GM19468 (cell line): ENCODE results near the gene ALDH1B1.

Experiments used
- ATAC-seq: cut with Tn5 transposase; IDR thresholded peaks from one replicate; pipeline ENCODE4 v1.9.1; 2021; ENCODE audit warnings: mild to moderate bottlenecking, moderate library complexity, moderate number of reproducible peaks; ENCODE audit not compliant: unreplicated experiment; ENCODE audit errors: extremely low read depth

The ALDH1B1 gene

DNA sequence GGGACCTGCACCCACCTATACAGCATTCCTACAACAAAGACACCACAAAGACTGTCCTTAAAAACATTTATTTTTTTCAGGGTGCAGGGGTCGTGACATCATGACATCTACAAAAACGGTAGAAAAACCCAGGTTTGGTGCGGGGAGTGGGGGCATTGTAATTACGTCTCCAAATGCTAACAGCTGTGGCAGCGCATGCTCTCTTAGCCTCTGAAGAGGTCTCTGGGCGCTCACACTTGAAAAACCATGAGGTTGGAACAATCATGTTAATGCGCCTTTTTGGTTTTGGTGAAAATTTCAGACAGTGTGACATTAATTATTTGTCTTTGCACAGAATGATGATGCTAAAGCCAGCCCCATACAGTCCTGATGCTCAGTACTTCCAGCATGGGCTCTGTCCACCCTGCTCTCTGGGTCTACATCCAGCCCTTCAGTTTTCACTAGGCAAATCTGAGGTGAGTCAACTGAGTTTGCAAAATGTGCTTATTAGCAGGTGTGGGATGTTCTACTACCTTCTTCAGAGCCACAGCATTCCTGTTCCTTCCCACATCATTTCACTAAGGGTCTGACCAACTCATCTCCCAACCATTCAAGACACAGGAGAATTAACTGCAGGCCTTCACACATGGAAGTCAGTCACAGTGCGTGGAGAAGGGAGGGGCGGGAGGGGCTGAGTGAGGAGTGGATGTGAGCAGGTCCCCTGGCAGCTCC, 14.1 kb downstream of the ALDH1B1 start:
- ATAC-seq: no peak

DNA sequence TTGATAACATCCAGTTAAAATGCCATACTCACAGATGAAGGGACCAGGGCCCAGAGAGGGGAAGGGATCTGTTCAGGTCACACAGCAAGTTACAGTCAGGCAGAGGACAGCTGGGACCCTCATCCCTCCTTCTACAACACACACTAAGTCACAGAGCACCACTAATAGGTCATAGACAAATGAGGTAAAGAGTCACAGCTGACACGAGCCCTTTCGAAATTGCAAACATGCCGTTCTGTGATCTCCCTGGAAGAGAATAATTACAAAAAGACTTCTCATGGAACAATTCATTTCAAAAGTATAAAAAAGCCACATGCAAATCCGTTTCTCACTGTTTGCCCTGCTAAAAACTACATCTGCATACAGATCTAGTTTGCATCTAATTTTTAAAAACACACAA, 16.2 kb downstream of the ALDH1B1 start:
- ATAC-seq: no peak

DNA sequence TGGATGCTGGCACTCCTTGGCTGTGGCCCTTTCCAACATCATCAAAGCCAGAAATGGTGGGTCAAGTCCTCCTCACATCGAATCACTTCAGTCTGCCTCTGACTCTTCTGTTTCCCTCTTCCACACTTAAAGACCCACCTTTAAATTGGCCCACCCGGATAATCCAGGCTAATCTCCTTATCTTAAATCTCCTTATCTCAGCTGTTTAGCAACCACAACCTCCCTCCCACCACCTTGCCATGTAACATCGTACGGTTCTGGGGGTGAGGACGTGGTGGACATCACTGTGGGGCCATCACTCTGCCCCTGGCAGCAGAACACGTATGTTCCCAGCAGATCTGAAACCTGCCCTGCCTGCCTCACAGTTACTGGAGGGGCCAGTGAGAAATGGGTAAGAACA, 20.2 kb downstream of the ALDH1B1 start:
- no peak for ATAC-seq

DNA sequence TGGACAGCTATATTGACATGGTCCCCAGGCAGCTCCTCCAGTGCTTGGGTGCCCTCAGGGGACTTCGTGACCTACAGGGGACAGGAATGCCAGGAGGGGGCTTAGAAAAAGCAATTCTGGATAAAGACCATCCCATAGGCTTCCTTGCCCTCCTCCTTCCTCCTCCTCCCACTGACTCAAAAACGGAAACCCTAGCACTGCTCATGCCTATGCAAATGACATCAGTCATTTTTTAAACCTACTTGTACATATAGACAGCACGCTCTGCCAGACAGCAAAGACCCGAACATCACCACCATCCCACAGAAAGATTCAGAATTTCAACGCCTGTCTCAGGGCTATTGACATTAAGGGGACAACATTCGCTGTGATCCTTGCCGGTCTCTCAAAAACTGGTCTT, 20.8 kb downstream of the ALDH1B1 start:
- ATAC-seq: no peak

DNA sequence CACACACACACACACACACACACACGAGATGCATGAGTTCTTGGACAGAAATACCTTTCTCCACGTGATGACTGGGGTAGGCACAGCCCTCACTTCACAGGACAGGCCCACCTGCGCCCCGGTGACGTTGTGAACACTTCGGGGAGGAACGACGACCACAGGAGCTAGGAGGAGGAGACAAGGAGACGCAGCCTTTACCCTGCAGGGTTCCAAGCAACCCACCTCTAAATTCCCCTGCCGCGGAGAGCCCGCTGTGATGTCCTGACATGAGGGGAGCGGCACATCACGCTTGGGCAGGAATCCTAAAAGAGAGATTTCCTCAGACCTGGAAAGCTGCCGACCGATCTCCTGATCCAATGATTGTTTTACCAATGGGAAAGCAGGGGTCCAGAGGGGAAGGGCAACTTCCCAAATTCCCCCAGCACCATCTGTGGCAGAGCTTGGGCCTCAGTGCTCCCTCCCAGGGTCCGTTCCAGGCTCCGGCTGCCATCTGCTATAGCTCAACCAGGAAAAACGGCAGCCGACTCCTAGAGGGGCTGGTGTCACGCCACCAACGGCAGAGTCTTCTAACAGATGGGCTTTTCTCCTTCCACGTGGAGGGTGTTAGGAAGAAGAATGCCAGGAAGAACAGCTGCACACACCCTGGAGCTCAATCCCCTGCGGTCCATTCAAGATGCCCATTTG, 21.7 kb downstream of the ALDH1B1 start:
- no peak for ATAC-seq

DNA sequence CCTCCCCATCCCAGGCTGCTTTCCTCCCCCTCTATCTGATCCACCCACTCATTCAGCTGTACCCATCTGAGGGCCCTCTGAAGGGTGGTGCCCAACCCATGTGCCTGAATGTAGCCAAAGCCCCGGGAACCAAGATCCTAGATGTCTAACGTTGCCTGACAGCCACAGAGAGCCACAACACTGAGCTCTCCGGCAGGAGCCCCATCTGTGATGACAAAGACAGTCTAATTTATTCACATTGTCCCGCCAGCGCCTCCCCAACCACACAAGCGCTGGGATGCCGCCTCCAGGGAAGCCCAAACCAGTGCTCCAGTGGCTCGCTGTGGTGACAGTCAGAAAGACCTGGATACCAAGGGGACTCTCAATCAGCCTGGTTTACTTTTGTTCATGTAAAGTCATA, 23.4 kb downstream of the ALDH1B1 start:
- no peak for ATAC-seq

DNA sequence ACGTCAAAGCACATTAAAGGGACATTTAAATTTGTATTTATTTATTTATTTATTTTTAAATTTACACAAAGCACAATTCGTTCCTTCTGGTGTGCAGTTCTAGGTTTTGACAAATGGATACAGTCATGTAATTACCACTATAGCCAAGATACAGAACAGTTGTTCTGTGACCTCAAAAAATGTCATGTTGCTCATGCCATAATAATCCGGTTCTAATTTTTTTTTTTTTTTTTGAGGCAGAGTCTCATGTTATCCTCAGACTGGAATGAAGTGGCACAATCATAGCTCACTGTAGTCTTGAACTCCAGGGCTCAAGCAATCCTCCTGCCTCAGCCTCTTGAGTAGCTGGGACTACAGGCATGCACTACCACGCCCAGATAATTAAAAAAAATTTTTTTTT, 24.0 kb downstream of the ALDH1B1 start:
- no peak for ATAC-seq

DNA sequence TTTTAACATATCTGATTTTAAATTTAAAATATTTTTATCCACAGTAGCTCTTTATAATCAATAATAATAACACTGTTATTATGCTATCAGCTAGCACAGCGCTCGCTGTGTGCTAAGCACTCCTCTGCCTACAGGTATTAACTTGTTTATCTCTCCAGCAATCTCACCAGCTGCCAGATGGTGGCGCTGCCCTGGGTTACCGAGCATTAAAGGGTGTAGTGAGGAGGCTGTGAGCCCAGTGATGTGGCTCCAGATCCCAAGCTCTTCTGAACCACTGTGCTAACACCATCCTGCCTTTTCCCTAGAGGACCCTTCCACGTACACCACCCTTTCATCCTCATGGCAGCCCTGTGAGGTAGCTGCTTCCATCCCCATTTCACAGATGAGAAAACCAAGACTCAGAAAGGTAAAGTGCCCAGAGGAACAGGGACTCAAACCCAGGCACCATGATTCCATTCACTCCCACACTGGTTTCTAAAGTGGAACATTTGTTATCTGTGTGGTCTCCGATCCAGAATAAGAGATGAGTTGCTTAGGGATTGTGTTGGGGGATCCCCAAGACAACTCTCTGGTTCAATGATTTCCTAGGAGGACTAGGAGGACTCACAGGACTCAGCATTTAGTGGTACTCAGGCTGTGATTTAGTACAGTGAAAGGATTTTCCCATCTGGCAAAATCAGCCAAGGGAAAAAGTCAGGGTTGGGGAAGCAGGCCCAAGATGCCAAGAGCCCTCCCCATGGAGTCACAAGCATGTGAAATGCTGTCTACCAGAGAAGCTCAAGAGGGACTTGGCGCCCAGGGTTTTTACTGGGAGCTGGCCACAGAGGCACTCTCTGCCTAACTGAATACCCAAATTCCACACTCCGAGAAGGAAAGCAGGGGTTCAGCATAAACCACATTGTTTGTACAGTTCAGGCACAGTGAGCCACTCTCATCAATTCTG, 24.8 kb downstream of the ALDH1B1 start:
- no peak for ATAC-seq

DNA sequence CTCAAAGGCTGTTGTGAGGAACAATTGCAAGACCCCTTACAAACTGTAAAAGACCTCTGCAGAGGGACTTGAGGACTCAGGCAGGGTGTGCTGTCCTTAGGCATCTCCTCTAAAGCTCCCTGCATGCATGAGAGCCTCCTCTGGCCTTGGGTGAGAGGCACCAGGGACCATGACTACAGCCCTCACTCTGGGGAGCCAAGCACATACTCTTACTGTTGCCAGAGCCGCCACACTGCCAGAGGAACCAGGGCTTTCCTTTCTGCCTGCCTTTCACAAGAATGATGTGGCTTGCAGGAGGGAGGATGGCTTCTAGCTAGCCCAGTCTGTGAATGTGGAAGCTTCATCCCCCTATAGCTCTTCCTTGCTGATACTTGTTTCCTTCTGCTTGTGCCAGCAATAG, 25.9 kb downstream of the ALDH1B1 start:
- no peak for ATAC-seq

DNA sequence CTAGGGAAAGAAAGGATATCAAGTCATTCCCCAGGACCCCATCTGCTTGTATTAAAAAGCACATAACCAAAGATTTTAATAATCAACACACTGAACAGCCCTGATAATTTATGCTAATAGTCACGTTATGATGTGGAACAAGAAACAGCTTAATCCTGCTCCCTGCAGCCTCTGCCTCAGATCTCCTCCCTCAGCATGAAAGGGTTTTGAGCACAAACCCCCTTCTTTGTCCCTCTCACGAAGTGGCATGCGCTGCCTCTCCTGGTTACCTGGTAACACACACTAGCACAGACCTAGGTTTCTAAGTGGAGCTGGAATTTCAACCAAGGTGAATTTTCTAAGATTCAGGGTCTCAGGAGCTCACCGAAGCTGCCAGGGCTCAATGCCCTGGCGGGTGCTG, 26.7 kb downstream of the ALDH1B1 start:
- no peak for ATAC-seq

DNA sequence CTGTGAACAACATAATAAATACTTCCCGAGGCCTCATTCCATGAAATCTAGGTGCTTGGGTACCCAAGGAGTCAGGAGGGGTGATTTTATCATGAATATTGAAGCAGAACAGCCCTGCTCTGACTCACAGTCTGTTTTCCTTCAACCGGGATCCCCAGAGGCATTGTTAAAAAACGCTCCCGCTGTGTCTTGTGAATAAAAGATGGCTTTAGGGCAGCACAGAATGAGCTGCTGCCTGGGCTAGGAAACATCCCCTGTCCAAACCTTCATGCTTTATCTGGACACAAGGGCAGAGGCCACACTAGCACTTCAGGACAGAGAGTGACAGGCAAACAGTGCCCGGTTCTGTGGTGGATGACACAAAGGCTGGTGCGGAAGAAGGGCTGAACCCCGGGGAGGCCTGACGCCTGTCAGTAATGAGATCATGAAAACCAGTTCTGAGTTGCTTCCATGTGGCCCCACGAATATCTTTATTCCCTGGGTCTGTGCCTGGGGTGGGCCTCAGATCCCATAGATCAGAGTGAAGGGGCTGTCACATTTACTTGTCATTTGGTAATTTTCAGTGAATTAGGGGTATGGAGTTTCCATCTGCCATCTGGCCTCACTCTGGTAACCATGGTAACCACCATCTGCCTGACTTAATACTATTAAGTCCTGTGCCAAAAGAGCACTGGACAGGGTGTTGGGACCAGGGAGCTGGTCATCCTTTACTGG, 29.2 kb downstream of the ALDH1B1 start:
- ATAC-seq: no peak

DNA sequence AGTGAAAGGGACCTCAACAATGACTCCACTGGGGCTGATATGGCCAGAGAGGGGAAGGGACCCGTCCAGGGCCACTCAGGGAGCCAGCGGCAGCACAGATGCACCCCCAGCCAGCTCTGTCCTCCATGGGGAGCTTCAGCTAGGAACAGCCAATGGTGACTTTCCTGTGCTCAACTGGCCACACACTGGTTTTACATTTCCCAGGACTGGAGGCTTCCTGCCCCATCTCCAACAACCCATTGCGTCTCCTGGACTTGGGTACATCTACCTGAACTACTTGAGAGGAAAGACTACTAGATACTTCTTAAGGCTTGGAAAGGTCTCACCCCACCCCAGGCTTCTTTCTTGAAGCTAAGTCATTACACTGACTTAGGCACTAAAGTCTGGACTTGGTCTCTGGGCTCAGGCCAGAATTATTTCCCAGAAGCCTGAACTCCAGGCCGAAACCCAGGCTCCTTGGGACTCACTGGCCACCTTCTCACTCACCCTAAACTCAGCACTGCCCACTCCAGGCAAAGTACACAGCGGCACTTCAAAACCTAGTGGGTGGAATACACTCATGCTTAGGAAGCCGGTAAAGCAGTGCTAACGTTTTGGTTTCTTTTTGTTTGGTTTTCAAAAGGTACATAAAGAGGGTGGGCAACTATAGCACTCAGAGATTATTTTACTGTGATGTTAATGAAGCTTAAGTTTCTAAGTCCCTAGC, 30.2 kb downstream of the ALDH1B1 start:
- ATAC-seq: no peak

DNA sequence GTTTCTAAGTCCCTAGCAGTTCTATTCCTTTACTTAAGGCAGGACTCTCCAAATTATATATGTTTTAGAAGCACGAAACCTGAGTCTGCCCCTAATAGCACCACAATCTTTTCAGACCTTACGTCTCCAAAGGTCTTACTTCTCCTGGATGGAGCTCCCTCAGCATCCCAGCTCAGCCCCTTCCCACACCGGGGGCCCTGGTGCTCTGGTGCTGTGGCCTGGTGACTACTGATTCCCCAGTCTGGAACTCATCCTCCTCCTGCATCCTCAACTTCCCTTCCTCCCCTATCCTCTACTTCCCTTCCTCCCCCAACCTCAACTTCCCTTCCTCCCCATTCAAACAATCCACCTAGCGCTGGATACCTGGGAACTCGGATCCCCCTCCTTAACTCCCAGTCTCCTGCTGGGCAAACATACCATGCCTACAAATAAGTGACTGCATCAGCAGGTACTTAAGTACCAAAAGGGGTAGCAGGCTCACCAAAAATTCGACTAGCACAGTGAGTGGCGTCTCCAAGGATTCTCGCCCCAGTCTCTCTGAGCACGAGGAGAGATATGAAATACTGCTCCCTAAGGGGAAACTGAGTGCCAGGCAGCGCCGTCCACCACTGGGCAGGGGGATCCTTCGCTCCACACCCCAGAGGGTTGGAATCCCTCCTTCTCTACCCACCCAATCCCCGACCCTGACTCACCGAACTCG, 30.9 kb downstream of the ALDH1B1 start:
- ATAC-seq: no peak

DNA sequence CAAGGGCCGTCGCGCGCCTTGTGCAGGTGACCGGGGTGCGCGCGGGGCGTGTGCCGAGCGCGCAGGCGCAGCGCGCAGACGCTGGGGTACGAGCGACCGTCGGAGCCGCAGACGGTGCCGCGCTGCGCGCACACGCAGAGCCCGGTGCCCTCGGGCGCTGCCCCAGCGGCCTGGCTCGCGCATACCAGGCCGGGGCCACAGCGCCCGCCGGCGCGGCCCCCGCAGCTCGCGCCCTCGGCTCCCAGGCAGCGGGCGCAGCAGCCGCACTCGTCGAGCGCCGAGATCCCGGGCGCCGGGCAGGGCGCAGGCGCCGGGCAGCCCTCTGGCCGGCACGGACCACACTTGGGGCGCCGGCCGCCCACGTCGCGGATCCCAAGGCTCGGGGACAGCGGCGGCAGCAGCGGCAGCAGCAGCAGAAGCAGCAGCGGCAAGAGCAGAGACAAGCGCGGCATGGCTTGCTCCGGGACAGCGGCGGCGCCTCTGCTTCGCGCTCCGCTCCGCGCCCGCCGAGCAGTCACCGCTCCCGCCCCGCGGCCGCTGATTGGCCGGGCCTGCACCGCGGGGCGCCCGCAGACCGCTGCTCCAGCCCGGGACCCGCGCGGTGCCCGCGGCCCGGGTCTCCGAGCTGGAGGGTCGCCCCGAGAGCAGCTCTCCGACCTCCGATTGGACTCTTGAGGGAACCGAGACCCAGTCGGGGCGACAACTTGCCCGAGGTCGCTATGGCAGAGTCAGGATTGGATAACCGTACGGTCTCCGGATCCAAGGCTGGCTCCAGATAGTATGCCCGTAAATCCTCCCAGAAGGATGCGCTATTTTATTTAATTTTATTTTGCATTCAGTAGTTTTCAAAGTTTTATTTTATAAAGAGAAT, 31.7 kb downstream of the ALDH1B1 start, which contains the start of gene IGFBPL1:
Gene IGFBPL1, minus strand, starts transcription at position 482 of the 871 bp plus-strand sequence. Its CDS starts 30 bp downstream, at position 452.
- ATAC-seq: no peak

DNA sequence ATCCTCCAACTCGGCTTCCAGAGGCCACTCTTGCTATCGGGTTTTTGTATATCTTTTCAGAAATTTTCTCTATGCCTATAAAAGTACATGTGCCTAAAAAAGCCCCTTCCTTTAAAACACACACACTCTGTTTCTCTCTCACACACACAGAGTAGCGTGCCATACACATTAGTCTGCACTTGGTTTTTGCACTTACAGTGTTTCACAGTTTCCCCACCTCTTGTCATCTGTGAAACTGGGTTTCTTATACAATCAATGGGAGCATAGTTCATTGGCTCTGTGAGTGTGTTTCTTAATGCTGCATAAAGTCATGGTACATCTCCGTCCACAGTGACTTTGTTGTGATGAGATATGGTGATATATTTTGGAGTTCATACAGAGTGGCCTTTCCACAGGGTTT, 32.4 kb downstream of the ALDH1B1 start:
- no peak for ATAC-seq

DNA sequence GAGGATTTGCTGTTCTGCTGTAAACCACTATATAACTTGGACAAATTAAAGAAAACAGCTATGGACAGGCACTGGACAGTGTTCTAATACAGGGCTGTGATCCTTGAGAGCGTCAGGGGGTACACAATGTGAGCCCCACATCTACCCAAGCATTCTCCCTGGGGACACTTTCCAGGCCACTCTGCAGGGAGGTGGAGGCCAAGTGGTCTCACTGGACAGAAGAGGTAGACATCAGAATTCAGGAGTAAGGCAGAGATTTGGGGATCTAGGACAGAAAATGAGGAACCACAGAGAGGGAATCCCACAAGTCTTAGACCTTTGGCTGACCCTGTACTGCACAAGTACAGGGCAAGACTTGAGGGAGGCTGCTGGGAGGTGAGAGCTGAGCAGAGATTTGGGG, 35.6 kb downstream of the ALDH1B1 start:
- no peak for ATAC-seq

DNA sequence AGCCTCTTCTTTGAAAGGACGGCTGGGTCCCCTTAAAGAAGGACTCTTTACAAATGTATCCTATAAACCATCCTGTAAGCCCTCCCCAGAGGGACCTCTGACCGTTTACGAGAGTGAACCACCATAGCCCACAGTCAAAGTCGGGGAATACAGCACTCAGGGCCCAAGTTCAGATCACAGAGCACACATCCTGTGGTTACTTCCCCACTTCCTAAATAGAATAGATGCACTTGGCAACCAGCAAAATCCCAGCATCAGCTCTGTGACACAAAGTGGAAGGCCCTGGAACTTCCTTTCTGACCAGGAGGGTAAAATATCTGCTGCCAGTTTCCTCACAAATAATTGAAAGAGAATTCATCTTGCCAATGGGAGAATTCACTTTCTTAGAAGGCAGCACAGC, 38.6 kb downstream of the ALDH1B1 start:
- no peak for ATAC-seq

DNA sequence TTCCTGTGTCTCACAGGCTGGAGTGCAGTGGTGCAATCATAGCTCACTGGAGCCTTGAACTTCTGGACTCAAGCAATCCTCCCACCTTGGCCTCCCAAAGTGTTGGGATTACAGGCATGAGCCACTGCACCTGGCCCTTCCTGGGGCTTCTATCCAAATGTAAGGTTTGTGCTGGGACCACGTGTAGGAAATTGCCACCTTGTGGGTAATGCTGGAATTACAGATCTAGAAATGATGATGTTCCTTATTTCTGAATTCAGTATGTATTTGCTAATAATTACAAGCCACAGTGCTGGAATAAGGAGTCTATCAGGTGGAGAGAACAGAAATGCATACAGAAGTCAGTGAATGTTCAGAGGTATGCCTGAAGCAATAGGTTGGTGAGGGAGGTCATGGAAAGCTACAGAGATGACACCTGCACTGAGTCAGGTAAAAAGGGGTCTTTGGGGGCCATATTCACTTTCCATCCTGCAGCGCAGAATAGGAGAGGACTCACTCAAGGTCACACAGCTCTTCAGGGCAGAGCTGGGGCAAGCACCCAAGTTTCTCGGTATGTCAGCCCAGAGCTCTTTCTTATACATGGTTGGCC, 40.5 kb downstream of the ALDH1B1 start:
- ATAC-seq: no peak
